WERI-Rb-1 (cell line): ENCODE measurements around the gene GRPEL2.

Experiments
- DNase-seq: peaks from one replicate; pipeline ENCODE4 v3.0.0-alpha.2; 2020
- H3K27ac ChIP-seq: fragments of 250-450 bp; sonication (Bioruptor Pico); 2 replicates; pipeline ENCODE4 v1.5.1; 2020; ENCODE audit warnings: mild to moderate bottlenecking, moderate library complexity
- H3K27me3 ChIP-seq: fragments of 250-450 bp; sonication (Bioruptor Pico); 2 replicates; pipeline ENCODE4 v1.5.1; 2021; ENCODE audit warnings: mild to moderate bottlenecking, low read depth, moderate library complexity; ENCODE audit not compliant: insufficient read depth, severe bottlenecking
- H3K36me3 ChIP-seq: fragments of 250-450 bp; sonication (Bioruptor Pico); 2 replicates; pipeline ENCODE4 v1.5.1; 2020; ENCODE audit warnings: mild to moderate bottlenecking, moderate library complexity
- H3K4me3 ChIP-seq: 2 replicates; pipeline ENCODE4 v1.5.1; 2011; ENCODE audit warnings: low read depth, mild to moderate bottlenecking, control low read depth, low read length
- H3K9me3 ChIP-seq: fragments of 250-450 bp; sonication (Bioruptor Pico); 2 replicates; pipeline ENCODE4 v1.5.1; 2021; ENCODE audit warnings: mild to moderate bottlenecking, moderate library complexity; ENCODE audit not compliant: severe bottlenecking
- TF ChIP-seq, protein P1 (sequence below): IDR thresholded peaks from 2 replicates; pipeline ENCODE4 v1.5.1; 2011; ENCODE audit warnings: low read depth, mild to moderate bottlenecking, control low read depth, inconsistent platforms, low read length

GRPEL2 gene

DNA sequence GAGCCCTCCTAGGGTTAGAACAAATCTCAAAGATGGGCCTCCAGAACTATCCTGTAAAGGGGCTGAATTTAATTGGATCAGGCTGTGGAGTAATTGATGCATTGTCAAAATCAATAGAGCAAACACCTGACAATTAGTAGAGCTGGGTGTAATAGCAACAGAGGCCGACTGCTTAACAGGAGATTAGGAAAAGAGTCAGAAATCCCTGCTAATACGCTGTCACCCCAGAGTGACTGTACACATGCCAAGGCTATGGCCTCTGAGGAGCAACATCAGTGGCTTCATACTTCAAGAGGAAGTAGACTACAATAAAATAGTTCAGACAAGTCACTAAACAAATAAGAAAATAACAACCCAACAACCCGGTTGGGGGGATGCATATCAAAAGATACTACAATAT lies 18.7 kb upstream of the GRPEL2 start:
- TF ChIP-seq, protein P1, sequence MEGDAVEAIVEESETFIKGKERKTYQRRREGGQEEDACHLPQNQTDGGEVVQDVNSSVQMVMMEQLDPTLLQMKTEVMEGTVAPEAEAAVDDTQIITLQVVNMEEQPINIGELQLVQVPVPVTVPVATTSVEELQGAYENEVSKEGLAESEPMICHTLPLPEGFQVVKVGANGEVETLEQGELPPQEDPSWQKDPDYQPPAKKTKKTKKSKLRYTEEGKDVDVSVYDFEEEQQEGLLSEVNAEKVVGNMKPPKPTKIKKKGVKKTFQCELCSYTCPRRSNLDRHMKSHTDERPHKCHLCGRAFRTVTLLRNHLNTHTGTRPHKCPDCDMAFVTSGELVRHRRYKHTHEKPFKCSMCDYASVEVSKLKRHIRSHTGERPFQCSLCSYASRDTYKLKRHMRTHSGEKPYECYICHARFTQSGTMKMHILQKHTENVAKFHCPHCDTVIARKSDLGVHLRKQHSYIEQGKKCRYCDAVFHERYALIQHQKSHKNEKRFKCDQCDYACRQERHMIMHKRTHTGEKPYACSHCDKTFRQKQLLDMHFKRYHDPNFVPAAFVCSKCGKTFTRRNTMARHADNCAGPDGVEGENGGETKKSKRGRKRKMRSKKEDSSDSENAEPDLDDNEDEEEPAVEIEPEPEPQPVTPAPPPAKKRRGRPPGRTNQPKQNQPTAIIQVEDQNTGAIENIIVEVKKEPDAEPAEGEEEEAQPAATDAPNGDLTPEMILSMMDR, result no peak
- Histone ChIP-seq H3K9me3 (no peaks in the 10 kb centered on the region), H3K4me3 (no peak overlapping the region), H3K27me3 (peaks cover 62% of the 10 kb centered on the region), H3K36me3 (no peaks in the 10 kb centered on the region), H3K27ac (no peak overlapping the region)
- peak; percentile 66 for DNase-seq

DNA sequence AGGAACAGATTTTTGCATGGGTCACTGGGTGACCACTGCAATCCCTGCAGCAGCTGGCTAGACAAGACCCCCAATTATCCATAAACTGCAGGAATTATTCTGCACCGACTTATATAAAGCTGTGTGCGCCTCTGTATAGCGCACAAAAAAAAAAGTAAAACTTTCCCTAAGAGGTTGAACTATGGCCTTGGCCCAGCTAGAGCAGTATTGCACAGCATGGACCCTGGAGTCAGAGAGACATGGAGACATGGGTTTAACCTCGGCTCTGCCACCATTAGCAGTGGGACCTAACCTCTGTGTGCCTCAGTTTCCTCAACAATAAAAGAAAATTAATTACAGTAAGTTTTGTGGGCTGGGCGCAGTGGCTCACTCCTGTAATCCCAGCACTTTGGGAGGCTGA lies 17.1 kb upstream of the GRPEL2 start:
- Histone ChIP-seq H3K27me3 (peaks cover 75% of the 10 kb centered on the region), H3K36me3 (no peaks in the 10 kb centered on the region), H3K27ac (no peak overlapping the region), H3K4me3 (no peak overlapping the region), H3K9me3 (no peaks in the 10 kb centered on the region)
- TF ChIP-seq, protein P1, result no peak
- DNase-seq, result no peak

DNA sequence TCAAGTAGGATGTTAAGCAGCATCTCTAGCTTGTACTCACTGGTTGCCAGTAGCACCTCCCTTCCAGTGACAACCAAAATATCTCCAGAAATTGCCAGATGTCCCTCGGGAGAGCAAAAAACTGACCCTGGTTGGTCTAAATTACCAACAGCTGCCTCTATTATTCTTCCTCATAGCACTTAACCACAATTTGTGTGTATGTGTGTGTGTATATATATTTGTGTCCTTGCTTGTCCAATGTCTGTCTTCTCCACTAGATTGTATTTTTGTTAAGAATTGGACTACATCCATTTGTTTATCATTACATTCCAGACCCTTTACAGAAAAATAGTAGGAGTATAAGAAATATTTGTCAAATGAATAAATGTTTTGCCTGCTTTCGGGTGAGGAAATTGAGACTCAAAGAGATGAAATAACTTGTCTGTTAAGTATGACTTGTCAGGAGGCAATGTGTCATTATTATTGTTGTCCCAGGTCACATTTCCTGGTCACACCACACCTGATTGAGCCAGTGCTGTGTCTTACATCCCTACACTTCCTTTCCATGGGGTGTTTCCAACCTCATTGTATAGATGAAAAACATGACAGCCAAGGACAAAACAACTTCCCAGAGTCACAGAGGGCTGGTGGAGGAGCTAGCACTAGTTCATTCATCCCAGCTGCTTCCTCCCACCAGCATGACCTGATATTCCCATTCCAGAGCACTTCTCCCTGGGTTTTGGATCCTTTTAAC lies 11.4 kb upstream of the GRPEL2 start:
- TF ChIP-seq, protein P1, result no peak
- Histone ChIP-seq H3K9me3 (no peaks in the 10 kb centered on the region), H3K4me3 (no peak overlapping the region), H3K36me3 (no peaks in the 10 kb centered on the region), H3K27me3 (peaks cover 61% of the 10 kb centered on the region), H3K27ac (no peak overlapping the region)
- no peak for DNase-seq

DNA sequence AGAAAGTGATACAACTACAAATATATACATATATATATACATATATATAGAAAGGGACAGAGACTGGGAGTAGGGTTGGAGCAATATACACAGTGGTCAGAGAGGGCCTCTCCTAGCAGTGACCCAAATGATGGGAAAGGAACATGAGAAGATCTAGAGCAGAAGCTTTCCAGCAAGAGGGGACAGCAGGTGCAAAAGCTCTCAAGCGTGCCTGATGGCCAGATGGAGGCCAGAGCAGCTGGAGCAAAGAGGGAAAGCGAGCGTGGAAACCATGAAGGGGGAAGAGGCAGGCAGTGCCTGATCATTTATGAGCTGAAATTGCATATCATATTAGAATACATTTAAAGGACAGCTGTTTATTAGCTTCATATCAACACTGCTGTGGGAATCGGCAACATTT lies 7.6 kb upstream of the GRPEL2 start:
- H3K27me3 ChIP-seq, result peaks cover 41% of the 10 kb centered on the region
- H3K36me3 ChIP-seq, result no peaks in the 10 kb centered on the region
- H3K9me3 ChIP-seq, result no peaks in the 10 kb centered on the region
- no peak overlapping the region for H3K4me3 ChIP-seq
- TF ChIP-seq, protein P1, result no peak
- DNase-seq, result peak; percentile 44
- H3K27ac ChIP-seq, result no peak overlapping the region

DNA sequence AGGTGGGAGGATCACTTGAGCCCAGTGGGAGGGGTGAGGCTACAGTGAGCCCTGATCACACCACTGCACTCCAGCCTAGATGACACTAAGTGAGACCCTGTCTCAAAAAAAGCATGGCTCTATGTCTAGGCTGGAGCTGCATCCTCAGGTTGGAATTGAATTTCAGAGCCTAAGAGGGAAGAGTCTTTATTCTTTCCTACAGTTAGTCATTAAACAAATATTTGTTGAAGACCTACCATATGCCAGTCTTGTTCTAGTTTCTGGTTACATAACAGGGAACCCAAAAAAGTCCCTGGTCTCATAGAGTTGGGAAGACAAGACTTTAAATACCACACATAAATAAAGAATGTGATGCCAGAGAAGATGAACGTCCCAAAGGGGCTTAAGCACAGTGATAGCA lies 6.9 kb upstream of the GRPEL2 start:
- Histone ChIP-seq H3K9me3 (no peaks in the 10 kb centered on the region), H3K4me3 (no peak overlapping the region), H3K27me3 (peaks cover 36% of the 10 kb centered on the region), H3K36me3 (no peaks in the 10 kb centered on the region), H3K27ac (no peak overlapping the region)
- TF ChIP-seq, protein P1, result no peak
- no peak for DNase-seq

DNA sequence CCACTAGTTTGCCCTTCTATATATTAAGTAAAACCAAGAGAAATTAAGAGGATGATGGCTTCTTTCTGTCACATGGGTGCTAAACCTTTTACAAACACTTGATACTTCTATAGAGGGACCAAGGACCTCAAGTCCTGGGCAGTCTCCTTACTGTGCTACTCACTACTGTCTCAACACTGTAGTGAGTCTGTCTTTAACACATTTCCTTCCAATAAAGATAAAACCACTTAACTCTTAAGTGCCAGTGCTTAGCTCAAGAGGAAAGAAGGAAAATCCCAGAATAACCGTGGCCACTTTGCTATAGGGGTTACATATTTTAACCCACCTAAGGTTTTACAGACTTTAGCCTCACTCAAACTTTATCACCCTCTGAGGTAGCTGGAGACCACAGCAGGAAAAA lies 4.4 kb upstream of the GRPEL2 start:
- DNase-seq, result no peak
- Histone ChIP-seq H3K27me3 (peaks cover 15% of the 10 kb centered on the region), H3K36me3 (no peaks in the 10 kb centered on the region), H3K4me3 (no peak overlapping the region), H3K27ac (no peak overlapping the region), H3K9me3 (no peaks in the 10 kb centered on the region)
- TF ChIP-seq, protein P1, result no peak
